ENCODE measurements around the gene ENDOV. TPM values are rescaled to one million over a fixed set of nuclear protein-coding genes. Genes with fewer than 3 reads are reported as not detected.

Gene ENDOV
- total RNA-seq, 4 donors from 2014 or later, result 13.2 to 72.6 (median 36.8) TPM

DNA sequence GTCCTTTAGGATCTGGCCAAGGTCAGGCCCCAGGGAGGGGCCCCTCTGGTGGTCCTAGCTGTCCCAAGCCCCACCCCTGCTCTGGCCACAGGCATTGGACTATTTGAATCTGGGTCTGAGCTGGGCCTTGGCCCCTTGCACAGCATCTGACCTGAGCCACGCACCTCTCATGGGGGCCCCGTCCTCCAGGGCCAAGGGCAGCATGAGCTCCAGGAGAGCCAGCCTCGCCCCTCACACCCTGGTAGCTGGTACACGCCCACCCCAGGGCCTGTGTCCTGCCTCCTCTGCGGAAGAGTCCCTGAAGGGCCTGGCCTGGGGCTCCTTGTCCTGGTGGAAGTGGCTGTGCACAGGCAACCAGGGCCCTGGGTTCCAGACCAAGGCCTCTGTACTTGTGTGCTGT lies 23.8 kb downstream of the ENDOV start:
- no peaks in the 10 kb centered on the region for H3K4me1 ChIP-seq
- no peak overlapping the region for H3K27ac ChIP-seq
- TF ChIP-seq, protein P1, sequence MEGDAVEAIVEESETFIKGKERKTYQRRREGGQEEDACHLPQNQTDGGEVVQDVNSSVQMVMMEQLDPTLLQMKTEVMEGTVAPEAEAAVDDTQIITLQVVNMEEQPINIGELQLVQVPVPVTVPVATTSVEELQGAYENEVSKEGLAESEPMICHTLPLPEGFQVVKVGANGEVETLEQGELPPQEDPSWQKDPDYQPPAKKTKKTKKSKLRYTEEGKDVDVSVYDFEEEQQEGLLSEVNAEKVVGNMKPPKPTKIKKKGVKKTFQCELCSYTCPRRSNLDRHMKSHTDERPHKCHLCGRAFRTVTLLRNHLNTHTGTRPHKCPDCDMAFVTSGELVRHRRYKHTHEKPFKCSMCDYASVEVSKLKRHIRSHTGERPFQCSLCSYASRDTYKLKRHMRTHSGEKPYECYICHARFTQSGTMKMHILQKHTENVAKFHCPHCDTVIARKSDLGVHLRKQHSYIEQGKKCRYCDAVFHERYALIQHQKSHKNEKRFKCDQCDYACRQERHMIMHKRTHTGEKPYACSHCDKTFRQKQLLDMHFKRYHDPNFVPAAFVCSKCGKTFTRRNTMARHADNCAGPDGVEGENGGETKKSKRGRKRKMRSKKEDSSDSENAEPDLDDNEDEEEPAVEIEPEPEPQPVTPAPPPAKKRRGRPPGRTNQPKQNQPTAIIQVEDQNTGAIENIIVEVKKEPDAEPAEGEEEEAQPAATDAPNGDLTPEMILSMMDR (IDR thresholded peaks at IDR 0.05), result no peak
- no peak for DNase-seq
- H3K27me3 ChIP-seq, result no peaks in the 10 kb centered on the region
- no peaks in the 10 kb centered on the region for H3K9me3 ChIP-seq
- no peaks in the 10 kb centered on the region for H3K36me3 ChIP-seq
- H3K4me3 ChIP-seq, result no peak overlapping the region

DNA sequence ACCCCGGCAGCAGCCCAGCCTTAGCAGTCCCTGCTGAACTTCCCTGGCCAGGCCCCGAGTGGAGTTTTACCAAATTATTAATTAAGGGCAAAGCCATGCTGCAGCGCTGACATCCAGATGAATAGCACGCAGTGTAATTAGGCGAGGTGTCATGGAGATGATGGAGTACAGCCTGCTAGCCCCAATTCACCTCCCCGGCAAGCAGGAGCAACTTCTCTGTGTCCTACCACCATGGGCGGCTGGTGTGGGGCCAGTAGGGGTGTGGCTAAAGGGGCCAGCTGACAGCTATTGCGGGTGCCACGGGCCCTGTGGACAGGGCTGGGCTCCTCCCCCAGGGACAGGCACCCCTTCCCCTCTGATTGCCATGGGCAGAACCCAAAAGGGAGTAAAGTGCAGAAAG lies 24.5 kb downstream of the ENDOV start:
- H3K36me3 ChIP-seq, result no peaks in the 10 kb centered on the region
- no peaks in the 10 kb centered on the region for H3K4me1 ChIP-seq
- H3K4me3 ChIP-seq, result no peak overlapping the region
- H3K27ac ChIP-seq, result no peak overlapping the region
- TF ChIP-seq, protein P1 (IDR thresholded peaks at IDR 0.05), result no peak
- no peak for TF ChIP-seq POLR2A (IDR thresholded peaks at IDR 0.05)
- no peaks in the 10 kb centered on the region for H3K9me3 ChIP-seq
- no peaks in the 10 kb centered on the region for H3K27me3 ChIP-seq
- DNase-seq, result no peak

DNA sequence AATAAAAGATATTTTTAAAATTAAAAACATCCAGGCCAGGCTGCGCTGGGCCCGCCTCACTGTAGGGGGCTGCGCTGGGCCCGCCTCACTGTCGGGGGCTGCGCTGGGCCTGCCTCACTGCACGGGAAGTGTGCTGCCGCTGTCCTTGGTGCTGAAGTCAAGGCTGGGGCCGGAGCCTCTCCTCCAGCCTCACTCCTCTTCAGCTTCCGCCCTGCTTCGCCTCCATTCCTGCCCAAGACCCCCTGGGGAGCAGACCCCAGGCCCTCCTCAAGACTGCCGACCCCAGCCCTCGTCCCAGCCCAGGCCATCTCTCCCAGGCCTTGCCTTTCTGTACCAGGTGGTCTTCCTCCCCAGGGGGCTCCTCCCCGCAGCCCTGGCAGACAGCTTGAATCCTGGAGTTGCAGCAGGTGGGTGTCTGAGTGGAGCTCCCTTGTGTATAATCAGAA lies 26.2 kb downstream of the ENDOV start:
- Histone ChIP-seq H3K27me3 (no peaks in the 10 kb centered on the region), H3K4me3 (no peak overlapping the region), H3K36me3 (no peaks in the 10 kb centered on the region), H3K27ac (no peak overlapping the region), H3K4me1 (no peaks in the 10 kb centered on the region), H3K9me3 (no peaks in the 10 kb centered on the region)
- DNase-seq, result no peak
- no peak for TF ChIP-seq POLR2A (IDR thresholded peaks at IDR 0.05)
- TF ChIP-seq, protein P1 (IDR thresholded peaks at IDR 0.05), result no peak

DNA sequence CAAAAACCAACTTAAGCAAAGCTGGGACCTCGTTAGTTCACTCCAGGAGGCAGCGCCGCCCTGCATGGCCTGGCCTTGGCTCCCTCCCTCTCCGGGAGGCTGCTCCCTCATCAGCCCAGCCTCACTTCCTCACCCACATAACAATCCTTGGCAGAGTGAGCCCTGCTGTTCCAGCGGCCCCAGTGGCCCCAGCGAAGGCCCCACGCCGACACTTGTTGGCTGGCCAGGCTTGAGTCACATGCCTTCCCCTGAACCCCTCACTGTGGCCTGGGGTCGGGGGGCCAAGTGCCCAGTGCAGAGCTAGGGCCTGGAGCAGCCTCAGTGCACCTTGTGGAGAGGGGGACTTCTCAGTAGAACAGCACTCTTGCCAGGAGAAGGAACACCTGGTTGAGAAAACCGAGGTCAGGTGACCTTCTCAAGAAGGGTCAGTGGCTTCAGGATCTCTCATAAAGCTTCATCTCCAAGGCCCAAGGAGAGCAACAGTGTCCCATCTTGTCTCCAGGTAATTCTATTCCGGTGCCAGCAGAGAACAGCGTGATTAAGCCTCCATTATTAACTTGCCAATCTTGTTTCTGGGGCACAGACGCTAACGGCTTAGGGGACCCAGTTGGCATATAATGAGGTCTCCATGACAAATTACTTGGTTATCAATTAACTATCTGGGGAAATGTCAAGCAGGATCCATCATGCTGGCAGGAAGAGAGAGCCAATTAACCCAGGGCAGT lies 26.8 kb downstream of the ENDOV start:
- TF ChIP-seq, protein P1 (IDR thresholded peaks at IDR 0.05), result no peak
- Histone ChIP-seq H3K27me3 (no peaks in the 10 kb centered on the region), H3K27ac (no peak overlapping the region), H3K4me3 (no peak overlapping the region), H3K9me3 (no peaks in the 10 kb centered on the region), H3K4me1 (no peaks in the 10 kb centered on the region), H3K36me3 (no peaks in the 10 kb centered on the region)
- DNase-seq, result no peak

DNA sequence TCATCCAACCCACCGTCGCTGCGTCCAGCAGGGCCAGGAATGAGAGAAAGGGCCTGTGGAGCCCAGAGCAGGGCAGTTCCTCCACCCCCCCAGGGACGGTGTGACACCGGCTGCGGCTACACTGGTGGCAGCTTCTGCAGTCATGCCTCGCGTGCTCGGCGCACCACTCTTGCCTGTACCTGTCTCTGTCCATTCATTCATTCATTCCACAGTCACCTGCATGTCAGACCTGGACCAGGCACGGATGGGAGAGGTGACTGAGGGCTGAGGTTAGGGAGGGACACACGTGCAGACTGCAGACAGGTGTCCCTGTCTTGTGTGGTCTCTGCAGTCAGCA lies 27.3 kb downstream of the ENDOV start:
- no peaks in the 10 kb centered on the region for H3K36me3 ChIP-seq
- TF ChIP-seq, protein P1 (IDR thresholded peaks at IDR 0.05), result no peak
- TF ChIP-seq POLR2A (IDR thresholded peaks at IDR 0.05), result no peak

DNA sequence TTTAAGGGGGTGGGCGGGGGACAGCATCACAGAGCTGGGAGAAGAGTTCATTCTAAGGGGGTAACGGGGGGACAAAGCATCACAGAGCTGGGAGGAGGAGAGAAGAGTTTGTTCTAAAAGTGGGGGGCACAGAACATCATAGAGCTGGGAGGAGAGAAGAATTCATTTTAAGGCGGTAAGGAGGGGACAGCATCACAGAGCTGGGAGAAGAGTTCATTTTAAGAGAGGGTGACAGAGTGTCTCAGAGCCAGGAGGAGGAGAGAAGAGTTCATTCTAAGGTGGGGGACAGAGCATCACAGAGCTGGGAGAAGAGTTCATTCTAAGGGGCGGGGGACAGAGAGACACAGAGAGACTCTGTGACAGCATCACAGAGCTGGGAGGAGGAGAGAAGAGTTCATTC lies 27.8 kb downstream of the ENDOV start:
- H3K9me3 ChIP-seq, result no peaks in the 10 kb centered on the region
- no peaks in the 10 kb centered on the region for H3K27me3 ChIP-seq
- TF ChIP-seq, protein P1 (IDR thresholded peaks at IDR 0.05), result no peak
- TF ChIP-seq POLR2A (IDR thresholded peaks at IDR 0.05), result no peak
- DNase-seq, result no peak
- no peak overlapping the region for H3K4me3 ChIP-seq
- H3K27ac ChIP-seq, result no peak overlapping the region
- H3K4me1 ChIP-seq, result no peaks in the 10 kb centered on the region
- H3K36me3 ChIP-seq, result no peaks in the 10 kb centered on the region

More for the DNA sequence above, 27.3 kb downstream of the ENDOV start:
- H3K4me1 ChIP-seq, result no peaks in the 10 kb centered on the region
- no peaks in the 10 kb centered on the region for H3K9me3 ChIP-seq
- no peaks in the 10 kb centered on the region for H3K27me3 ChIP-seq
- no peak for DNase-seq
- H3K4me3 ChIP-seq, result no peak overlapping the region
- H3K27ac ChIP-seq, result no peak overlapping the region
